Measurements from ENCODE around the gene GCK. TPM values are rescaled to one million over a fixed set of nuclear protein-coding genes. Genes with fewer than 3 reads are reported as not detected.
"Not testable (repeated sequence)": the region's sequence is repeated elsewhere in the genome, so short reads cannot be mapped to it uniquely, and the experiment has no call there.

Gene GCK
- total RNA-seq, 1 experiment from 2014 or later: not detected

- H3K4me3 Mint-ChIP-seq (ENCODE audit: unreplicated experiment): no peak overlapping the region
- no TSS peak for BruUV-seq (replicated peaks)
- DNase-seq (ENCODE audit: unreplicated experiment): no peak
- ChIA-PET CTCF (interaction anchor here (0.9 to 1.5 kb wide), 2 partner anchors 11 to 23 kb away, joined by 3 to 4 read pairs; no protein-coding TSS in a partner anchor), POLR2A (interaction anchor here (1.5 kb wide), 1 partner anchor 28 kb away, joined by 8 read pairs; the partner anchor contains the start of gene YKT6)
- no peak overlapping the region for H3K27ac Mint-ChIP-seq (ENCODE audit: low read depth, unreplicated experiment)
- H3K27me3 Mint-ChIP-seq (ENCODE audit: insufficient read depth, unreplicated experiment): no peaks in the 10 kb centered on the region
- TF ChIP-seq CTCF (IDR thresholded peaks at IDR 0.05; ENCODE audit: unreplicated experiment): no peak
- H3K4me1 Mint-ChIP-seq (ENCODE audit: insufficient read depth, unreplicated experiment): peaks cover 5% of the 10 kb centered on the region
- intact Hi-C loops (cut with micrococcal nuclease): no loop called here
- no peaks in the 10 kb centered on the region for H3K36me3 Mint-ChIP-seq (ENCODE audit: insufficient read depth, unreplicated experiment)
- H3K9me3 Mint-ChIP-seq (ENCODE audit: unreplicated experiment): no peaks in the 10 kb centered on the region
Observed at GRCh38 chr7:44172803-44173424, 16.3 kb downstream of the GCK start.

GRCh38 chr7:44172352-44172751, 16.9 kb downstream of the GCK start:
- DNase-seq (ENCODE audit: unreplicated experiment): no peak
- Mint-ChIP-seq H3K9me3 (ENCODE audit: unreplicated experiment) (no peaks in the 10 kb centered on the region), H3K27me3 (ENCODE audit: insufficient read depth, unreplicated experiment) (no peaks in the 10 kb centered on the region), H3K4me3 (ENCODE audit: unreplicated experiment) (no peak overlapping the region), H3K27ac (ENCODE audit: low read depth, unreplicated experiment) (no peak overlapping the region), H3K36me3 (ENCODE audit: insufficient read depth, unreplicated experiment) (no peaks in the 10 kb centered on the region), H3K4me1 (ENCODE audit: insufficient read depth, unreplicated experiment) (no peaks in the 10 kb centered on the region)
- ChIA-PET CTCF (interaction anchor here (1.1 to 1.5 kb wide), 2 partner anchors 10 to 153 kb away, joined by 3 to 4 read pairs; no protein-coding TSS in a partner anchor), POLR2A (interaction anchor here (1.5 kb wide), 1 partner anchor 28 kb away, joined by 8 read pairs; the partner anchor contains the start of gene YKT6)
- BruUV-seq (replicated peaks): no TSS peak
- intact Hi-C loops (cut with micrococcal nuclease): no loop called here
- TF ChIP-seq CTCF (IDR thresholded peaks at IDR 0.05; ENCODE audit: unreplicated experiment): no peak

GRCh38 chr7:44171901-44172300, 17.3 kb downstream of the GCK start:
- intact Hi-C loops (cut with micrococcal nuclease); H3K27ac Mint-ChIP-seq (ENCODE audit: low read depth, unreplicated experiment); H3K9me3 Mint-ChIP-seq (ENCODE audit: unreplicated experiment); H3K27me3 Mint-ChIP-seq (ENCODE audit: insufficient read depth, unreplicated experiment); DNase-seq (ENCODE audit: unreplicated experiment); H3K4me3 Mint-ChIP-seq (ENCODE audit: unreplicated experiment); BruUV-seq (replicated peaks); H3K36me3 Mint-ChIP-seq (ENCODE audit: insufficient read depth, unreplicated experiment); H3K4me1 Mint-ChIP-seq (ENCODE audit: insufficient read depth, unreplicated experiment): not testable (repeated sequence)
- CTCF ChIA-PET: interaction anchor here (0.7 to 1.5 kb wide), 3 partner anchors 10 to 152 kb away, joined by 3 to 4 read pairs (median 3); no protein-coding TSS in a partner anchor
- POLR2A ChIA-PET: interaction anchor here (0.6 to 1.5 kb wide), 2 partner anchors 29 to 91 kb away, joined by 3 to 8 read pairs; partner anchors contain the start of gene YKT6

- no peaks in the 10 kb centered on the region for H3K27me3 Mint-ChIP-seq (ENCODE audit: insufficient read depth, unreplicated experiment)
- no peaks in the 10 kb centered on the region for H3K9me3 Mint-ChIP-seq (ENCODE audit: unreplicated experiment)
- no peak overlapping the region for H3K27ac Mint-ChIP-seq (ENCODE audit: low read depth, unreplicated experiment)
- H3K36me3 Mint-ChIP-seq (ENCODE audit: insufficient read depth, unreplicated experiment): no peaks in the 10 kb centered on the region
- intact Hi-C loops (cut with micrococcal nuclease): no loop called here
- no TSS peak for BruUV-seq (replicated peaks)
- POLR2A ChIA-PET: no interaction called here
- TF ChIP-seq CTCF (IDR thresholded peaks at IDR 0.05; ENCODE audit: unreplicated experiment): no peak
- peaks cover 10% of the 10 kb centered on the region for H3K4me1 Mint-ChIP-seq (ENCODE audit: insufficient read depth, unreplicated experiment)
- no peak for DNase-seq (ENCODE audit: unreplicated experiment)
- CTCF ChIA-PET: no interaction called here
- H3K4me3 Mint-ChIP-seq (ENCODE audit: unreplicated experiment): no peak overlapping the region
Observed at GRCh38 chr7:44167920-44168319, 21.3 kb downstream of the GCK start.
